ENCODE data around the gene HSPE1.
"Not testable (repeated sequence)": the region's sequence is repeated elsewhere in the genome, so short reads cannot be mapped to it uniquely, and the experiment has no call there.

DNA sequence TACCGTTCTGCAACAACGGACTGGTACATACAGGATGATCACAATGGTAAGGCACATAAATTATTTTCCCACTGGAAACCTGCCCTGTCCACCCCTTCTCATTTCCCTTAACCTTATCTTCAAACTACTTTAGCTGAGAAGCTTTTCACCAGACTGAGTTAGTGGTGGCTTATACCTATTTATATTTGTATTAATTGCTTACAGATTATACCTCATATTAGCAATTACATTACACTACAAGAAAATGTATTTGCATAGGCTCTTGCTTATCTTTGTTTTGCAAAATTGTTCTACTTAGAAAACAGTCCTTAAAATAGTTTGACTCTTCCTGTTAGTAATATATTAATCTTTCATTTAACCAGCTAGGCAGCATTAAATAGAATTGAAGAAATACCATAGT, 51.1 kb downstream of the HSPE1 start:
- TF ChIP-seq, protein P1, sequence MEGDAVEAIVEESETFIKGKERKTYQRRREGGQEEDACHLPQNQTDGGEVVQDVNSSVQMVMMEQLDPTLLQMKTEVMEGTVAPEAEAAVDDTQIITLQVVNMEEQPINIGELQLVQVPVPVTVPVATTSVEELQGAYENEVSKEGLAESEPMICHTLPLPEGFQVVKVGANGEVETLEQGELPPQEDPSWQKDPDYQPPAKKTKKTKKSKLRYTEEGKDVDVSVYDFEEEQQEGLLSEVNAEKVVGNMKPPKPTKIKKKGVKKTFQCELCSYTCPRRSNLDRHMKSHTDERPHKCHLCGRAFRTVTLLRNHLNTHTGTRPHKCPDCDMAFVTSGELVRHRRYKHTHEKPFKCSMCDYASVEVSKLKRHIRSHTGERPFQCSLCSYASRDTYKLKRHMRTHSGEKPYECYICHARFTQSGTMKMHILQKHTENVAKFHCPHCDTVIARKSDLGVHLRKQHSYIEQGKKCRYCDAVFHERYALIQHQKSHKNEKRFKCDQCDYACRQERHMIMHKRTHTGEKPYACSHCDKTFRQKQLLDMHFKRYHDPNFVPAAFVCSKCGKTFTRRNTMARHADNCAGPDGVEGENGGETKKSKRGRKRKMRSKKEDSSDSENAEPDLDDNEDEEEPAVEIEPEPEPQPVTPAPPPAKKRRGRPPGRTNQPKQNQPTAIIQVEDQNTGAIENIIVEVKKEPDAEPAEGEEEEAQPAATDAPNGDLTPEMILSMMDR (IDR thresholded peaks at IDR 0.05) = not testable (repeated sequence)
- TF ChIP-seq POLR2A (IDR thresholded peaks at IDR 0.05) = not testable (repeated sequence)

Measured in esophagus squamous epithelium (tissue), 4 donors.